ENCODE measurements around the gene DSC3. TPM values are rescaled to one million over a fixed set of nuclear protein-coding genes. Genes with fewer than 3 reads are reported as not detected.
A peak's percentile ranks its signal among the peaks of the same experiment; 100 is the strongest.

The DSC3 gene
- total RNA-seq, 1 experiment from 2014 or later: 7.6 TPM

- no peak for DNase-seq (ENCODE audit: low read depth, low spot score)
- H3K9me2 ChIP-seq (ENCODE audit: insufficient read depth): no peaks in the 10 kb centered on the region
- H3K9me3 ChIP-seq (ENCODE audit: control insufficient read depth in 1 of 2, insufficient read depth in 1 of 2, low read depth in 1 of 2, low read length in 2 of 2): no peaks in the 10 kb centered on the region
- no peak for TF ChIP-seq TCF7L2 (IDR thresholded peaks at IDR 0.05; ENCODE audit: borderline replicate concordance, extremely low read depth, insufficient read depth, insufficient read length)
- TF ChIP-seq EGR1 (IDR thresholded peaks at IDR 0.05; ENCODE audit: low read depth): peak; percentile 35; the same call in 1 of the 2 replicates
- H3K4me1 ChIP-seq (ENCODE audit: control insufficient read depth in 1 of 2, insufficient read depth in 2 of 2, low read length in 2 of 2): peaks cover 0 to 8% of the 10 kb centered on the region in 2 experiments; a peak in 2 of 4 replicates
- H3K27me3 ChIP-seq (ENCODE audit: insufficient read depth, low read length): no peaks in the 10 kb centered on the region
- H3K27ac ChIP-seq (ENCODE audit: low read depth, low read length): no peak overlapping the region
- POLR2A ChIA-PET: no interaction called here
- RAD21 ChIA-PET (ENCODE audit: low non-redundant PET in 1 of 2, low total read pairs in 2 of 2, uncharacterized antibody in 2 of 2, unreplicated experiment in 2 of 2): no interaction called here
- H2AFZ ChIP-seq (ENCODE audit: low read depth, low read length, poor library complexity, severe bottlenecking): no peak overlapping the region
- no peak overlapping the region for H3K9ac ChIP-seq (ENCODE audit: low read length)
- H3K79me2 ChIP-seq (ENCODE audit: insufficient read depth, low read length): no peaks in the 10 kb centered on the region
- H3K4me2 ChIP-seq (ENCODE audit: low read length): peak overlapping the region; percentile 16; the same call in 1 of the 2 replicates
- BruUV-seq (replicated peaks): no TSS peak
- CTCF ChIA-PET: no interaction called here
- H3K36me3 ChIP-seq (ENCODE audit: control insufficient read depth in 1 of 2, insufficient read depth in 2 of 2, low read length in 2 of 2): peaks cover 0 to 7% of the 10 kb centered on the region in 2 experiments; a peak in 2 of 4 replicates
- no peak for ATAC-seq
- H3K4me3 ChIP-seq (replicated peaks in 1 of 2; ENCODE audit: low read depth in 1 of 2, low read length in 2 of 2): no peak overlapping the region
- intact Hi-C loops (cut with micrococcal nuclease): no loop called here
- H4K20me1 ChIP-seq (ENCODE audit: insufficient read depth): no peaks in the 10 kb centered on the region
Observed at GRCh38 chr18:31064130-31064529, 21.6 kb upstream of the DSC3 start.

GRCh38 chr18:31061945-31062344 lies 19.4 kb upstream of the DSC3 start:
- ChIA-PET CTCF (no interaction called here), RAD21 (ENCODE audit: low non-redundant PET in 1 of 2, low total read pairs in 2 of 2, uncharacterized antibody in 2 of 2, unreplicated experiment in 2 of 2) (no interaction called here), POLR2A (no interaction called here)
- Histone ChIP-seq H3K4me2 (ENCODE audit: low read length) (no peak overlapping the region), H3K27ac (ENCODE audit: low read depth, low read length) (no peak overlapping the region), H2AFZ (ENCODE audit: low read depth, low read length, poor library complexity, severe bottlenecking) (no peak overlapping the region), H3K36me3 (ENCODE audit: control insufficient read depth in 1 of 2, insufficient read depth in 2 of 2, low read length in 2 of 2) (no peaks in the 10 kb centered on the region), H3K4me1 (ENCODE audit: control insufficient read depth in 1 of 2, insufficient read depth in 2 of 2, low read length in 2 of 2) (peaks cover 0 to 8% of the 10 kb centered on the region in 2 experiments; a peak in 2 of 4 replicates), H3K4me3 (replicated peaks in 1 of 2; ENCODE audit: low read depth in 1 of 2, low read length in 2 of 2) (no peak overlapping the region), H3K79me2 (ENCODE audit: insufficient read depth, low read length) (no peaks in the 10 kb centered on the region), H3K9me2 (ENCODE audit: insufficient read depth) (no peaks in the 10 kb centered on the region), H3K27me3 (ENCODE audit: insufficient read depth, low read length) (no peaks in the 10 kb centered on the region), H3K9ac (ENCODE audit: low read length) (no peak overlapping the region), H3K9me3 (ENCODE audit: control insufficient read depth in 1 of 2, insufficient read depth in 1 of 2, low read depth in 1 of 2, low read length in 2 of 2) (no peaks in the 10 kb centered on the region), H4K20me1 (ENCODE audit: insufficient read depth) (no peaks in the 10 kb centered on the region)
- intact Hi-C loops (cut with micrococcal nuclease): no loop called here
- no peak for DNase-seq (ENCODE audit: low read depth, low spot score)
- TF ChIP-seq MAX (IDR thresholded peaks at IDR 0.05): no peak
- TF ChIP-seq EGR1 (IDR thresholded peaks at IDR 0.05; ENCODE audit: low read depth): no peak
- no peak for TF ChIP-seq ELF1 (IDR thresholded peaks at IDR 0.05; ENCODE audit: borderline replicate concordance, low read depth)
- TF ChIP-seq SIN3A (IDR thresholded peaks at IDR 0.05; ENCODE audit: low read depth): no peak
- no peak for TF ChIP-seq JUND (IDR thresholded peaks at IDR 0.05)
- no peak for TF ChIP-seq SRF (IDR thresholded peaks at IDR 0.05; ENCODE audit: low read depth)
- TF ChIP-seq EZH2 (IDR thresholded peaks at IDR 0.05): no peak
- TF ChIP-seq ZNF274 (IDR thresholded peaks at IDR 0.05; ENCODE audit: low read depth, low read length): no peak
- no peak for TF ChIP-seq TCF7L2 (IDR thresholded peaks at IDR 0.05; ENCODE audit: borderline replicate concordance, extremely low read depth, insufficient read depth, insufficient read length)
- TF ChIP-seq CEBPB (IDR thresholded peaks at IDR 0.05; ENCODE audit: low read depth): no peak
- no peak for TF ChIP-seq POLR2A (IDR thresholded peaks at IDR 0.05; ENCODE audit: borderline replicate concordance, extremely low read depth, insufficient read depth, insufficient read length)
- TF ChIP-seq POLR2AphosphoS5 (IDR thresholded peaks at IDR 0.05; ENCODE audit: low read depth, low read length): no peak
- no peak for TF ChIP-seq EZH2phosphoT487 (IDR thresholded peaks at IDR 0.05; ENCODE audit: borderline replicate concordance)
- TF ChIP-seq YY1 (IDR thresholded peaks at IDR 0.05; ENCODE audit: extremely low read depth, insufficient replicate concordance, low read depth, low read length): no peak
- no peak for TF ChIP-seq ATF3 (IDR thresholded peaks at IDR 0.05)
- no peak for TF ChIP-seq SP1 (IDR thresholded peaks at IDR 0.05; ENCODE audit: low read depth)
- TF ChIP-seq FOSL1 (IDR thresholded peaks at IDR 0.05; ENCODE audit: low read depth): no peak
- no peak for TF ChIP-seq ZFX (IDR thresholded peaks at IDR 0.05)
- no TSS peak for BruUV-seq (replicated peaks)
- ATAC-seq: no peak
